Activated CD8-positive, alpha-beta memory T cell treated with anti-CD3 and anti-CD28 coated beads, Interleukin-2, amount 50 U/mL, for 1 hour (primary cell): ENCODE measurements around the gene RTL10.
"Not testable (repeated sequence)": the region's sequence is repeated elsewhere in the genome, so short reads cannot be mapped to it uniquely, and the experiment has no call there.

Experiments used
- DNase-seq: peaks from one replicate; pipeline ENCODE4 v3.0.0-alpha.2; 2020; ENCODE audit errors: extremely low read depth

RTL10 gene

DNA sequence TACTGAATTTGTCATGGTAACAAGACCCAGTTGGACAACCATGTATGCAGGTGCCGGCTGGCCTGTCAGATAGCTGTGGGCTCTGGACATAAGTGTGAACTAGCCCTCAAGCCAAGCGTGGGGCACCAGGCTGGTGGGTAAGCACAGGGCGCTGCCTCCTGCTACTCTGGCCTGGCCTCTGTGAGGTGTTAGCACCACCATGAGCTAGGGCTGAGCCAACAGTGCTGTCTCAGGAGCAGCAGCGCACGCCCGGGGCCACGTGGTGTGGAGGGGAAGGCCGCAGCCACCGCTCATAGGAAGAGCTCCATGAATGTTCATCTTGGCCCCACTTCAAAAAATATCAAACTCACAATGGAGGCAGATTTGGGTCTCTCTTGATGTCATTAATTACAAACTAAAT is 35.3 kb upstream of the RTL10 start:
- no peak for DNase-seq

GRCh38 chr22:19888131-19888746 is 33.6 kb upstream of the RTL10 start:
- no peak for DNase-seq

DNA sequence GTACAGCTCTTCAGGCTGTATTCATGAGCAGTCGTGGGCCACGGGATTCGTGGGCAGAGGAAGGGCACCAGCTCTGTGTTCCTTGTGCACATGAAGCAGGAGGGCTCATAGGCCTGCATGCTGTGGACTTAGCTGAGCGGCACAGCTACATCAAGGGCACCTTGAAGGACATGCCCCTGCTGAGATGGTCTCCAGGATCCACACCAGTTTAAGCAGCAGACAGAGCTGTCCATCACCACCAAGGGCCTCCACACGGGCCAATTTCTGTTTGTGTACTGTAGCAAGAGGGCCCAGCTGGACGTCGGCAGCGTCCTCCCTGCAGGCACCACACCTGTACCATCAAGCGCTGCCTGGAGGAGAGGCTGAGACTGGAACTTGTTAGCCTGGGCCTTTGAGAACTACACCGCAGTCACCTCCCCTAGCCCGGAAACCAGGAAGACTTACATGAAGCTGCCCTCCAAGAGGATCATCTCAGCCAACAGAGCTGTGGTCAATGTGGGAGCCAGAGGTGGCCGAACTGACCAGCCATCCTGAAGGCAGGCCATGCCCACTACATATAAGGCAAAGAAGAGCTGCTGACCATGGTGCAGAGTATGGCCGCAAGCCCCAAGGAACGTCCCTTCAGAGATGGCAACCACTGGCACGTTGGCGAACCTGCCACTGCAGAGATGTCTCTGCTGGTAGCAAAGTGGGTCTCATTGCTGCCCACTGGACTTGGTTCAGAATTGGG is 32.7 kb upstream of the RTL10 start:
- DNase-seq = no peak

- no peak for DNase-seq
Observed at GRCh38 chr22:19886605-19887255, 32.1 kb upstream of the RTL10 start.

DNA sequence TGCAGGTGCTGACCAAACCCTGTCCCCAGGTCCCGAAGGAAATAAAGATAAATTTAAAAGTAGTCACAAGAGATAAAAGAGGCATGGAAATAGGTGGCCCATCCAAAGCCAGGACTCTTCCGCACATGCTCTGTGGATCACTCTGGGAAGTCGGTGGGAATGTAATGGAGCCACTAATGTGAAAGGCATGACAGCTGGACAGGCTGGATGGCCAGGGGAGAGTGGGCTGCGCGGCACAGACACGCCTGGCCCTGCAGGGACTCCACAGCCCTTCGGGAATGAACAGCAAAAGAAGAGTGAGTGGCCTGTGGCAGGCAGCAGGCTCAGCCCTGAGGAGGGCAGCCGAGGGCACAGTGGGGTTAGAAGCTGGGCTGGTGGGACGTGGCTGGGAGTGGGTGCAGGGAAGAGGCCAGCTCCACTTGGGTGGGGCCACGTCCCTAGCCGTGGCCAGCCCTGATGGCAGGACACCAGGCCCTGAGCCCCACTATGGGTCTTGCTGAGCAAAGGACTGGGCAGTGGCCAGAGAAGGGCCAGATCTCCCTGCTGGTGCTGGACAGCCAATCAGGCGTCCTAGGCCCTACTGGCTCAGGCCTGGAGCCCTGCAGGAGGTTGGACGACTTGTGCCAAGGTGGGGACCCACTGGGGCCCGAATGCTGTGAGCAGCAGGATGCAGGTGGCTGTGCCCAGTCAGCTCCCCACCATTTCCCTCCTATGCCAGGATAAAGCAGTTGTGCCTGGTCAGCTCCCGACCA is 31.3 kb upstream of the RTL10 start:
- no peak for DNase-seq

GRCh38 chr22:19884954-19885751 is 30.5 kb upstream of the RTL10 start:
- no peak for DNase-seq

DNA sequence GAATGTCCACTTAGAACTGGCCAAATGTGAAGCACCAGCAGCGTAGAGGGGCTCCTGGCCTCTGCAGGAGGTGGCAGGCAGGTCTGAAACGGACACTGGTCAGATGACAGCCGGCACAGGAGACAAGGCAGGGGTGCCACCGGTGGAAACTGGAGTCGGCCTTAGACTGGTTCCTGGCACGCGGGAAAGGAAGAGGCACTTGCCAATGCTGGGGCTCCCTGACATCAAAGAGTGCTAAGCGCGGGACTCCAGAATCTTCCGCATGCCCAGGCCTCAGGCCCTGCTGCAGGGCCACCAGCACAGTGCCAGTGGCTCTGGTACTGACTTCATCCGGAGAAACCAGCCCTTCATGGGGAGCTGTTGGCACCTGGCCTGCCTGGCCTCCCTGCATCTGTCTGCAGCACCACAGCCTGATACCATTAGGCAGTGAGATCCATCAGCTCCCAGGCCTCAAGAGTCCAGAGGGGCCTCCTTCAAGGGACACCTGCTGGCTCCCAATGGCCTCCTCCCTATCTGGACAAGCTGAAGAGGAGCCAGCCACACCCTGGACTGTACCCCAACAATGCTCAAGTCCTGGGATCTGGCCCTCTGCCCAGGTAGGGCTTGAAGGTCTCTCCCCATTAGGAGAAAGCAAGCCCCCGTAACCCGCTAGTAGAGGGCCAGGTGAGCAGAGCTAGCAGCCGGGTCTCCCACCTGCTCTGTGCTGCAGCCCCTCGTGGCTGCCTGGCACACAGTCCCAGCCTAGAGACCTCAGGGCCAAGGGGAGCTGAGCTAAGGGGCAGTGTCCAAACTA is 29.7 kb upstream of the RTL10 start:
- no peak for DNase-seq

GRCh38 chr22:19883446-19883845 is 28.8 kb upstream of the RTL10 start:
- not testable (repeated sequence) for DNase-seq

GRCh38 chr22:19882446-19883381 is 28.0 kb upstream of the RTL10 start:
- DNase-seq = no peak

DNA sequence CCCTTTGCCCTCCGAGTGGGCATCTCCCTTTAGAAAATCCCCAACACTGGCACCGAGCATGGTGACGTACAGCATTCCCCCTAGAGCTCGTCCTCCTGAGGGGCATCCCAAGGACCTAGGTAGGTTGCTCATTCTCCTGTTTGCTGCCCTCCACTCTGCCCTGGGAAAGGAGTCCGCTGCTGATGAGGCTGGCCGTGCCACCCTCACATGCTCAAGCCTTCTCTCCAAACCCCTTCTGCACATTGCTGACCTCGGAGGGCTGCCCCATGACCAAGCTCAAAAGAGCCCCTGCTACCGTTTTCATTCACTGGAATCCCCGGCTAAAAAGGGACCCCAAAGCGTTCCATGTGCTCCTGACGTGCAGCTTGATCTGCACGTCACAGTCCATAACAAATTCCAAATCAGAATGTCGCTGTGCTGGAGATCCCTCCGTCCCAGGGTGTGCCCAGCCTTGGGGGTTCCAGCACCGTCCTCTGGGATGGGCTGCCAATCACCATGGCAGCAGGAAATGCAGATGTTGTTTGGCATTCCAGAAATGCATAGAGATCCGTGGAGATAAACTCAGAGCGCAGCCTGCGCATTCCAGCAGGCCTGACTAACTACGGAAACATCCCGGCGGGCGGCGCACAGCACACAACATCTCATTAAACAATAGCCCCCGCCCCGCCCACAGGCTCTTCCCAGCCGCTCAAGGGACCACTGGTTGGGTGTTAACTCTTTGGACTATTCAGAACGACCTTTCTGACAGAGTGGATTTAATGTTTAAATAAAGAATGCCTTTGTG is 26.3 kb upstream of the RTL10 start:
- no peak for DNase-seq

DNA sequence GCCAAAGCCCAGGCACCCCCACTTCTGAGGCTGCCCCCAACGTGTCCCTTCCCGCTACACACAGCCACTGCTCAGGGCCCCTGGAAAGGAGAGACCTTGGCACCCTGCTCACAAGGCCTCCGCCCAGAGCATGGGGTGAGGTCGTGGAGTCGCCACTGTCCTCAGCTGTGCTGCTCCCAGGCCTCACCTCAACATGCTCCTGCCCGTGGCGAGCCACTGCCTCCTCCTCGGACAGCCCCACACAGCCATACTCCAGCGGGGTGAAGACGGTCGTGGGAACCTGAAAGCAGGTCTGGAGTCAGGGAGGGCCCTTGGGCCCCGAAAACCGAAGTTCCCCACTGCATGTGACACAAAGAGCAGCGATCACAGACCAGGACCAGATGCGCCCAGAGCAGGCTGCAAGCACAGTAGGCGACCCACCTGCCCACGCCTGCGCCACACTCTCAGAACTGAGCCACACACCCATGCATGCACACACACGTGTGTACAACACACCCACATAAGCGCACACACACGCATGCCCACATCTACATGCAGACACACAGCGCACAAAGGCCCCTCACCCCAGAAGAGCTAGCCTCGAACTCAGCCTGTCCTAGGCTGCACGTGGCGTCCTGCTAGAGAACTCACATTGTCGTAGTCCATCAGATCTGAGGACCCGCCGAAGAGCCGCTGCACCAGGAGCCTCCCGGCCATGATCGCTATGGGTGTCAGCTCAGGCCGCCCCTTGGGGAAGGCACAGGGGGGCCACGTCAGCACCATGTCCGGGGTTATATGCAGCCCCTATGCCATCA is 25.5 kb upstream of the RTL10 start:
- DNase-seq = no peak

- DNase-seq = no peak
Observed at GRCh38 chr22:19879643-19879991, 24.9 kb upstream of the RTL10 start.

- DNase-seq = no peak
Observed at GRCh38 chr22:19879246-19879570, 24.5 kb upstream of the RTL10 start.

DNA sequence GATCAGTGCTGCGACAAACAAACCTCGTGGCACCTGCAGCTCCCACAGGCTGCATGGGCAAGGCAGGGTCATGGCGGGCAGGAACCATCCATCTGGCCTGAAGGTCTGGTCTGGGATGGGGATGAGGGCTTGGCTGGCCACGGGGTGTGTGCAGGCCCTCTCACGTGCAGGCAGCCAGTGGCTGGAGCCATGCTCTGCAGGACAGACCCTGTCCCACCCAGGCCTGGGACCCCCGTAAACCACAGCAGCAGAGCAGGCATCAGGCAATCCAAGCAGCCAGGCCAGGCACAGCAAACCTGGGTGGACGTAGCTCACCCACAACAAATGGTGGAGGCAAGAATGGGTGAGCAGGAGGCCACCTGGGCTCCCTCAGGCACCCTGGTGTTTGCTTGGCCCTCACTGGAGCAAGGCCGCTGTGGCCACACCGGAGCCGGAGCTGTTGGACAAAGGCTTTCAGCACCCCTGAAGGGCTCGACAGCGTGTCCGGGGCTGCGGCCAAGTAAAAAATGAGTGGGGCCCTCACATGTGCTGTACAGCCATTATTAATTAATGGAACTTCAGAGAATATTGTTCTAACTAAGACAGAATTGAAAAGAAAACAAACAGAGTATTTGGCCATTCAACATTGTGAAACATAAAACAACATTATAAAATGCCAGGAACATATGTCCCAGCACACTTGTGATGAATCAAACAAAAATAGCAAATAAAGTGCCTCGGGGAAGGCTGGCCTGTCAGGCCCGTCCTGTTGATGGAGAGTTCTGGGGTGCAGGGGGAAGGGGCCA is 24.0 kb upstream of the RTL10 start:
- DNase-seq = no peak

- DNase-seq = no peak
Observed at GRCh38 chr22:19877626-19878339, 23.1 kb upstream of the RTL10 start.

DNA sequence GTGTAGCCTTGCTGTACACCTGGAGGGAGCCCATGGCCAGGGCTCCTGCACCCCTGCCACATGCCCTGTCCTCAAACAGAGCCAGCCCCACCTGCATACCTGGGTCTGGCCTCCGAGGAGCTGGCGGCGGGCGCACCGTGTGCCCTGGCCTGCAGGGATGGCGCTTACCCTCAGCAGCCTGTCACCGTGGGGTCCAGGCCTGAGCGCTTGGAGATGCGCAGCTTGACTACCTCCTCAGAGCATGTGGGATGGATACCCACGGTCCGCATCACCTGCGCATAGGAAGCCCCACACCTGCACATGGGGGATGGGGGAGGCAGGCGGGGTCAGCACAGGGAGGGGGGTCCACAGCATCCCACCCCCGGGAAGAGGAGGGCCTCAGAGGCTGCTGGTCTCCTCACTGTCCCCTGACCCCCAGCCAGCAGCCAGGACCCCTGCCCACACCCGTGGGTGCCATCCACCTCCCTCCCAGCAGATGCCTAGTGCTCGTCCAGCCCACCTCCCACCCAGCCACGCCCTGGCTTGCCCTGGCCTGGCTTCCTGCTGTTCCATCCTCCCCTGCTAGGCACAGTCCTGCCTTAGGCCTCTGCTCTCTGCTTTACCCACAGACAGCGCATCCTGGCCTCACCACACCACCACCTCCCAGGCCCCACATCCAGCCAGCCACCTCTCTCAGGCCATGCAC is 22.4 kb upstream of the RTL10 start:
- DNase-seq = no peak
